Measurements from ENCODE around the gene FLRT2.

Gene FLRT2

GRCh38 chr14:85686908-85687307 lies 157.0 kb downstream of the FLRT2 start:
- DNase-seq: no peak

GRCh38 chr14:85687456-85687855 lies 157.5 kb downstream of the FLRT2 start:
- DNase-seq: no peak

- no peak for DNase-seq
These were observed 158.1 kb downstream of the FLRT2 start for GRCh38 chr14:85688006-85688405.

DNA sequence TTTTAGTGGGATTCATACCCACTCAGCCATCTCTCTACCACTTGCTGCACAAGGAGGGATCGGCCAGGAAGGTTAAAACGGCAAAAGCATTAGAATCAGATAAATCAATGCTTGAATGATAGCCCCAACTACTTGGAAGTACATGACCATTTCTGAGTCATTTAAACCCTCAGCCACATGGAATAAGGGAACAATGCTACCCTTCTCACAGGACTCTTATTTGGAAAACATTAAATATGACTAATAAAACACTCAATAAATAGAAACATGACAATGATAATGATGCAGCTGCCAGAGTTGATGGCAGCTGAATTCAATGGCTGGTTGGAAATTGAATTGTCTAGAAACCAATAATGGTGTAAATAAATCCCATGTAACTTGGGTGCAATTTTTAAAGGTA lies 165.4 kb downstream of the FLRT2 start:
- no peak for DNase-seq

DNA sequence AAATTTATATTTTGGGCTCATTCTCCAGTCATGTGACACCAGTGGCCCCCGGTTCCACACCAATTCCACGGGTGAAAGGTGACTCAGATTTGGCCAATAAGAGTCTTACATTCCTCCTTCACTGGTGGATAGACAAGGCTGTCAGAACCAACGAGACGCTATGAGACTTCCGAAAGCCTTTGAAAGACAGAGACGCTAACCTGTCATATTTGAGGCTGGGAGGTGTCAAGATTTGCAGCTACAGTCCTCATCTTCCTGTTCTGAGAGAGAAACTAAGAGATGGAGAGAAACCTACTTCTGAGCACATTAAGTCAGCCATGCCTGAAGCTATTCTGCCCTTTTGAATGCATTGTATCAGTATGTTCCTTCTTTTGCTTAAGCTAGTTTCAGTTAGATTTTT lies 171.2 kb downstream of the FLRT2 start:
- no peak for DNase-seq

DNA sequence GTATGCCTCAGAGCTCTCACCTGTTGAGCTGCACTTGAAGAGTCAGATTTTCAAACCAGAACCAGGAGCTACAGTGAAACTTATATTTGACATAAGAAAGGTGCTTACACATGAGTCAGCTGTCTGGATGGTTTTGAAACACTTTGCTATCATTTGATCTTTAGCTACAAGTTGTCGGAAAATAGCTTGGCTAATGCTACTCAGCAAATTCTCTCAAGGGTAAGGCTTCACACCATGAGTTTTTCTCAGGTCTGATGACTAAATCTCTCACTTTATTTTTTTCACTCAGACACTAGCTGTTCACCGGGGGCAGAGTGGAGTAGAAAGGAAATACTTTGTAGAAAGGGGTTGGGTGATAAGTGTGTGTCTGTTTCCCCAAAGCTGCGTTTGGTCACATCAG lies 171.8 kb downstream of the FLRT2 start:
- DNase-seq: no peak

- no peak for DNase-seq
These were observed 172.2 kb downstream of the FLRT2 start for GRCh38 chr14:85702191-85702590.

DNA sequence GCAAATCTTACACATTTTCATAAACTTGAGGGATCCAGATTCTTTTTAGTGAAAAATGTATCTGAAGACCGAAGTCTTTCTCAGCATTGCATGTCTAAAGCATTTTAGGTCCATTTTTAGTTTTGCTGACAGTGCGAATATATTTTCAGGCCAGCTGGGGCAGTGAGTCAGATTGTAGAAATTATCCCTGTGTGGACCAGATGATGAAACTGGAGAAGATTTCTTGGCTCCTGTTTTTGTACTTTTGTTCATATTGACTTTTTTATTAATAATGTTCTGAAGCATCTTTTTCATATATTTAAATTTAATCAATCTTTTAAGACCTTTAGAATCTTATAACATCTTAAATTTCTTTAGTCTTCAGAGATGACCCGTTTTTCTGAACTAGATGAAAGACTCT lies 173.1 kb downstream of the FLRT2 start:
- no peak for DNase-seq
